HG02938 (cell line): Measurements from ENCODE around the gene SPRN.
"Not testable (repeated sequence)": the region's sequence is repeated elsewhere in the genome, so short reads cannot be mapped to it uniquely, and the experiment has no call there.

Source experiments
- ATAC-seq: cut with Tn5 transposase; IDR thresholded peaks from one replicate; pipeline ENCODE4 v1.9.1; 2021; ENCODE audit warnings: mild to moderate bottlenecking, moderate library complexity; ENCODE audit not compliant: unreplicated experiment

The SPRN gene

GRCh38 chr10:133441356-133441755 is 16.9 kb upstream of the SPRN start:
- not testable (repeated sequence) for ATAC-seq

- ATAC-seq, result no peak
These were observed 16.3 kb upstream of the SPRN start for GRCh38 chr10:133440633-133441285.

GRCh38 chr10:133439517-133440461 is 15.4 kb upstream of the SPRN start:
- no peak for ATAC-seq

- no peak for ATAC-seq
These were observed 14.4 kb upstream of the SPRN start for GRCh38 chr10:133438711-133439273.

GRCh38 chr10:133432789-133433188 is 8.4 kb upstream of the SPRN start:
- ATAC-seq, result not testable (repeated sequence)

GRCh38 chr10:133431888-133432613 is 7.6 kb upstream of the SPRN start:
- ATAC-seq, result not testable (repeated sequence)

GRCh38 chr10:133429571-133429970 is 5.1 kb upstream of the SPRN start:
- ATAC-seq, result not testable (repeated sequence)

GRCh38 chr10:133424102-133424501 is 323 bp downstream of the SPRN start:
- ATAC-seq, result not testable (repeated sequence)

GRCh38 chr10:133422807-133423771 is 1.3 kb downstream of the SPRN start:
- no peak for ATAC-seq

GRCh38 chr10:133422223-133422806 is 2.1 kb downstream of the SPRN start:
- no peak for ATAC-seq

GRCh38 chr10:133421336-133422222 is 2.8 kb downstream of the SPRN start:
- ATAC-seq, result no peak

- no peak for ATAC-seq
These were observed 3.8 kb downstream of the SPRN start for GRCh38 chr10:133420579-133420978.

- no peak for ATAC-seq
These were observed 4.4 kb downstream of the SPRN start for GRCh38 chr10:133420028-133420427.

- no peak for ATAC-seq
These were observed 5.0 kb downstream of the SPRN start for GRCh38 chr10:133419211-133419950.

- no peak for ATAC-seq
These were observed 6.0 kb downstream of the SPRN start for GRCh38 chr10:133418289-133418993.

GRCh38 chr10:133415752-133416151 is 8.7 kb downstream of the SPRN start:
- ATAC-seq, result no peak

GRCh38 chr10:133414401-133414800 is 10.0 kb downstream of the SPRN start:
- not testable (repeated sequence) for ATAC-seq
